Right lobe of liver (tissue), 4 donors: ENCODE results near the gene LRRC32.

Experiments used
- CTCF ChIP-seq, 4 donors: fragments of 200-600 bp in 3 of 4; fragments of 450-650 bp in 1 of 4; IDR thresholded peaks; one replicate each; pipeline versions ENCODE4 v1.5.1 to v1.8.0; 2016 to 2022; ENCODE audit warnings: antibody characterized with exemption in 4 of 4, mild to moderate bottlenecking in 2 of 4
- POLR2A ChIP-seq: fragments of 450-650 bp; IDR thresholded peaks from one replicate; pipeline ENCODE4 v1.6.1; 2017; ENCODE audit warnings: antibody characterized with exemption, mild to moderate bottlenecking
- donor health status: DM: no; HTN: no; CAD: no.
- donor health status: DM: no; HTN: no; CAD: no.
- donor health status: DM: no; HTN: yes; CAD: no.

GRCh38 chr11:76693806-76694205 is 23.3 kb upstream of the LRRC32 start:
- TF ChIP-seq CTCF (IDR thresholded peaks at IDR 0.05): no peak
- no peak for TF ChIP-seq POLR2A
